Measurements from ENCODE around the gene RNU6-8. TPM values are rescaled to one million over a fixed set of nuclear protein-coding genes. Genes with fewer than 3 reads are reported as not detected.

Gene RNU6-8
- polyA plus RNA-seq, 1 of the 3 experiments (the other 2 are of a cell fraction), result not detected

DNA sequence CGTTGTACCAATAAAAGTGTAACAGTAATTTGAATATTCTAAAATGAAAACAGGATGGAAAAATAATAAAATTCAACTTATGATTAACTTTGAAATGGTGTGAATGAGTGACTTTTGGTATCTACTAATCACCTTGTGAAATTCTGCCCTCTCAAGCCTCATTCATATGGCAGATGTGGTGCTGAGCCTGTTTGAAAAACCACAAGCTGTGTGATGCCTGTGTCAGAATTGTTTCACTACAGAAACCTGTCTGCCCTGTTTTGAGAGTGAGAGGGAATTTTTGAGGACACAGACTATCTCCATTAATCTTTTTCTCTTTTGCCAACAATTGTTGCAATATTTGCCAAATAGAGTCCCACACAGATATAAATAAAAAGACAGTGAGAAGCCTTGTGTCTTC is 5.2 kb downstream of the RNU6-8 start:
- no peak for DNase-seq
- 80% methylated on average over 1 of the region's 1 CpG for WGBS (ENCODE audit: low lambda C conversion rate)
- H3K9me2 ChIP-seq, result no peaks in the 10 kb centered on the region
- TF ChIP-seq RFX5 (IDR thresholded peaks at IDR 0.05; ENCODE audit: low read length), result no peak
- no peak for TF ChIP-seq EP300 (IDR thresholded peaks at IDR 0.05; ENCODE audit: borderline replicate concordance in 1 of 2, low read depth in 1 of 2, low read length in 1 of 2)
- no peak for TF ChIP-seq CHD2 (IDR thresholded peaks at IDR 0.05; ENCODE audit: low read length, partially characterized antibody)
- TF ChIP-seq, protein P1, sequence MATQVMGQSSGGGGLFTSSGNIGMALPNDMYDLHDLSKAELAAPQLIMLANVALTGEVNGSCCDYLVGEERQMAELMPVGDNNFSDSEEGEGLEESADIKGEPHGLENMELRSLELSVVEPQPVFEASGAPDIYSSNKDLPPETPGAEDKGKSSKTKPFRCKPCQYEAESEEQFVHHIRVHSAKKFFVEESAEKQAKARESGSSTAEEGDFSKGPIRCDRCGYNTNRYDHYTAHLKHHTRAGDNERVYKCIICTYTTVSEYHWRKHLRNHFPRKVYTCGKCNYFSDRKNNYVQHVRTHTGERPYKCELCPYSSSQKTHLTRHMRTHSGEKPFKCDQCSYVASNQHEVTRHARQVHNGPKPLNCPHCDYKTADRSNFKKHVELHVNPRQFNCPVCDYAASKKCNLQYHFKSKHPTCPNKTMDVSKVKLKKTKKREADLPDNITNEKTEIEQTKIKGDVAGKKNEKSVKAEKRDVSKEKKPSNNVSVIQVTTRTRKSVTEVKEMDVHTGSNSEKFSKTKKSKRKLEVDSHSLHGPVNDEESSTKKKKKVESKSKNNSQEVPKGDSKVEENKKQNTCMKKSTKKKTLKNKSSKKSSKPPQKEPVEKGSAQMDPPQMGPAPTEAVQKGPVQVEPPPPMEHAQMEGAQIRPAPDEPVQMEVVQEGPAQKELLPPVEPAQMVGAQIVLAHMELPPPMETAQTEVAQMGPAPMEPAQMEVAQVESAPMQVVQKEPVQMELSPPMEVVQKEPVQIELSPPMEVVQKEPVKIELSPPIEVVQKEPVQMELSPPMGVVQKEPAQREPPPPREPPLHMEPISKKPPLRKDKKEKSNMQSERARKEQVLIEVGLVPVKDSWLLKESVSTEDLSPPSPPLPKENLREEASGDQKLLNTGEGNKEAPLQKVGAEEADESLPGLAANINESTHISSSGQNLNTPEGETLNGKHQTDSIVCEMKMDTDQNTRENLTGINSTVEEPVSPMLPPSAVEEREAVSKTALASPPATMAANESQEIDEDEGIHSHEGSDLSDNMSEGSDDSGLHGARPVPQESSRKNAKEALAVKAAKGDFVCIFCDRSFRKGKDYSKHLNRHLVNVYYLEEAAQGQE (IDR thresholded peaks at IDR 0.05; ENCODE audit: low read depth, low read length), result no peak
- TF ChIP-seq RAD21 (IDR thresholded peaks at IDR 0.05; ENCODE audit: low read length), result no peak
- TF ChIP-seq USF1 (IDR thresholded peaks at IDR 0.05; ENCODE audit: borderline replicate concordance, low read depth), result no peak
- no peak for TF ChIP-seq TAF1 (IDR thresholded peaks at IDR 0.05; ENCODE audit: borderline replicate concordance, low read depth, low read length)
- no peak for TF ChIP-seq SIN3A (IDR thresholded peaks at IDR 0.05; ENCODE audit: borderline replicate concordance, low read depth, low read length)
- no peak for TF ChIP-seq RXRA (IDR thresholded peaks at IDR 0.05; ENCODE audit: borderline replicate concordance, low read depth)
- no peak for TF ChIP-seq YY1 (IDR thresholded peaks at IDR 0.05; ENCODE audit: low read depth)
- no peak for TF ChIP-seq NFIC (IDR thresholded peaks at IDR 0.05; ENCODE audit: borderline replicate concordance)
- TF ChIP-seq, protein P2, sequence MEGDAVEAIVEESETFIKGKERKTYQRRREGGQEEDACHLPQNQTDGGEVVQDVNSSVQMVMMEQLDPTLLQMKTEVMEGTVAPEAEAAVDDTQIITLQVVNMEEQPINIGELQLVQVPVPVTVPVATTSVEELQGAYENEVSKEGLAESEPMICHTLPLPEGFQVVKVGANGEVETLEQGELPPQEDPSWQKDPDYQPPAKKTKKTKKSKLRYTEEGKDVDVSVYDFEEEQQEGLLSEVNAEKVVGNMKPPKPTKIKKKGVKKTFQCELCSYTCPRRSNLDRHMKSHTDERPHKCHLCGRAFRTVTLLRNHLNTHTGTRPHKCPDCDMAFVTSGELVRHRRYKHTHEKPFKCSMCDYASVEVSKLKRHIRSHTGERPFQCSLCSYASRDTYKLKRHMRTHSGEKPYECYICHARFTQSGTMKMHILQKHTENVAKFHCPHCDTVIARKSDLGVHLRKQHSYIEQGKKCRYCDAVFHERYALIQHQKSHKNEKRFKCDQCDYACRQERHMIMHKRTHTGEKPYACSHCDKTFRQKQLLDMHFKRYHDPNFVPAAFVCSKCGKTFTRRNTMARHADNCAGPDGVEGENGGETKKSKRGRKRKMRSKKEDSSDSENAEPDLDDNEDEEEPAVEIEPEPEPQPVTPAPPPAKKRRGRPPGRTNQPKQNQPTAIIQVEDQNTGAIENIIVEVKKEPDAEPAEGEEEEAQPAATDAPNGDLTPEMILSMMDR (IDR thresholded peaks at IDR 0.05), result no peak
- no peak for TF ChIP-seq RCOR1 (IDR thresholded peaks at IDR 0.05; ENCODE audit: low read length)
- TF ChIP-seq TCF12 (IDR thresholded peaks at IDR 0.05), result no peak
- no peak for TF ChIP-seq FOXM1 (IDR thresholded peaks at IDR 0.05; ENCODE audit: low read depth)
- TF ChIP-seq FOXJ3 (CRISPR knock-in tag; IDR thresholded peaks at IDR 0.05), result no peak
- TF ChIP-seq USF2 (IDR thresholded peaks at IDR 0.05; ENCODE audit: borderline replicate concordance, low read depth, low read length), result no peak
- no peak for TF ChIP-seq TEAD4 (IDR thresholded peaks at IDR 0.05; ENCODE audit: borderline replicate concordance, insufficient read depth)
- H3K27me3 ChIP-seq (ENCODE audit: insufficient read depth), result no peaks in the 10 kb centered on the region
- H3K4me3 ChIP-seq (ENCODE audit: low read depth in 2 of 2, low read length in 1 of 2), result no peak overlapping the region
- H3F3A ChIP-seq (replicated peaks; ENCODE audit: insufficient read depth), result peaks cover 7% of the 10 kb centered on the region
- H3K79me2 ChIP-seq (ENCODE audit: insufficient read depth), result no peaks in the 10 kb centered on the region
- no peak overlapping the region for H3K9ac ChIP-seq
- CTCF ChIA-PET, result interaction anchor here (1.0 kb wide), 1 partner anchor 55 kb away, joined by 3 read pairs; no protein-coding TSS in a partner anchor
- POLR2A ChIA-PET, result no interaction called here
- H4K20me1 ChIP-seq (ENCODE audit: insufficient read depth), result no peaks in the 10 kb centered on the region
- H3K4me1 ChIP-seq (ENCODE audit: control insufficient read depth in 1 of 2, insufficient read depth in 2 of 2, low read depth in 1 of 2, low read length in 1 of 2), result peaks cover 0 to 2% of the 10 kb centered on the region in 2 experiments; a peak in 2 of 4 replicates
- H3K36me3 ChIP-seq (replicated peaks in 1 of 2; ENCODE audit: control insufficient read depth in 1 of 2, insufficient read depth in 2 of 2, low read length in 1 of 2), result no peaks in the 10 kb centered on the region
- H3K4me2 ChIP-seq, result no peak overlapping the region
- H3K27ac ChIP-seq (ENCODE audit: low read depth in 2 of 2, low read length in 1 of 2), result no peak overlapping the region
- no peaks in the 10 kb centered on the region for H3K9me3 ChIP-seq
- H2AFZ ChIP-seq (ENCODE audit: low read depth), result no peak overlapping the region
